ENCODE measurements around the gene UBL4A. TPM values are rescaled to one million over a fixed set of nuclear protein-coding genes. Genes with fewer than 3 reads are reported as not detected.

UBL4A gene
- total RNA-seq, 1 donor from 2014 or later, result 35.0 TPM

DNA sequence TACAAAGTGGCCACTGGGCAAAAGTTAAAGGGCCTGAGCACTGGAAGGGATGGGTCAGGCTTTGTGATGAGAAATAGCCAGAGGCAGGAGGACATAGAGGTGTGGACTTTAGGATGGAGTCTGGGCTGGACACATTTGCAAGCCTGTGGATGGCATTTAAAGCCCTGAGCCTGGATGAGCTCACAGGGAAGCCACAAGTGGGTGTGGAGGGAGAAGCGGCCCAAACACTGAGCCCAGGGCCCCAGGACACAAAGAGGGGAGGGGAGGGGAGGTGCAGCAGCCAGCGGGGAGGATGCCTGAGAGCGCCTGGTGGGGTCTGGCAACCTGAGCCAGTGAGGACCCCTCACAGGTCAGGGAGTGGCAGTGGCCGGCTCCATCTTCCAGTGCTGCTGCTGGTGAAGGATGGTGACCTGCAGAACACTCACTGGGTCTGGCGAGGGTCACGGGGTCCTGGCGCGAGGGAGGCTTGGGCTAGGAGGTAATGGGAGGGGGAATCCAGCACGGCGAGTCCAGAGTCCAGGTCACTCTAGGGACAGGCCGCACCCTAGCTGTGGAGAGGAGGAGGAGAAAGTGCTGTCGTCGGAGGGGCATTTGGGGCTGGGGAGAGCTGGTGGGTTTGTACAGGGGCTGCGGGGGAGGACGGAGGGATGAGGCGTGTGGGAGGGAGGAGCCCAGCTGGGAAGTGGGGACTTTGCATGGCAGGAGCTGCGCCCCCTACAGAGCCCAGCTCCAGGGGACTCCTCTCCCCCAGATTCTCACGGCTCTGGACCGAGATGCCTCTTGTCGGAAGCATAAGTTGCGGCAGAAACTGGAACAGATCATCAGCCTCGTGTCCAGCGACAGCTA, 14.4 kb downstream of the UBL4A start:
- Histone ChIP-seq H3K9me3 (ENCODE audit: control insufficient read depth in 3 of 3, low read length in 3 of 3) (no peaks in the 10 kb centered on the region), H3K9ac (ENCODE audit: low read depth in 1 of 3, low read length in 3 of 3) (no peak overlapping the region), H3K36me3 (ENCODE audit: control insufficient read depth in 3 of 3, insufficient read depth in 3 of 3, low read length in 3 of 3) (peaks cover 0 to 14% (median 11%) of the 10 kb centered on the region in 3 donors), H3K27me3 (ENCODE audit: control insufficient read depth in 3 of 3, insufficient read depth in 3 of 3, low read length in 3 of 3) (no peaks in the 10 kb centered on the region), H3K4me3 (ENCODE audit: low read length in 3 of 3) (no peak overlapping the region), H3K27ac (ENCODE audit: low read depth, low read length) (no peak overlapping the region), H3K4me1 (ENCODE audit: control insufficient read depth in 3 of 3, insufficient read depth in 3 of 3, low read length in 3 of 3) (no peaks in the 10 kb centered on the region)

- Histone ChIP-seq H3K27me3 (ENCODE audit: control insufficient read depth in 3 of 3, insufficient read depth in 3 of 3, low read length in 3 of 3) (no peaks in the 10 kb centered on the region), H3K27ac (ENCODE audit: low read depth, low read length) (no peak overlapping the region), H3K9ac (ENCODE audit: low read depth in 1 of 3, low read length in 3 of 3) (no peak overlapping the region), H3K36me3 (ENCODE audit: control insufficient read depth in 3 of 3, insufficient read depth in 3 of 3, low read length in 3 of 3) (peaks cover 0 to 14% (median 11%) of the 10 kb centered on the region in 3 donors), H3K4me1 (ENCODE audit: control insufficient read depth in 3 of 3, insufficient read depth in 3 of 3, low read length in 3 of 3) (no peaks in the 10 kb centered on the region), H3K9me3 (ENCODE audit: control insufficient read depth in 3 of 3, low read length in 3 of 3) (no peaks in the 10 kb centered on the region), H3K4me3 (ENCODE audit: low read length in 3 of 3) (no peak overlapping the region)
These were observed 15.4 kb downstream of the UBL4A start for GRCh38 chrX:154470914-154471568.

- H3K9me3 ChIP-seq (ENCODE audit: control insufficient read depth in 3 of 3, low read length in 3 of 3), result no peaks in the 10 kb centered on the region
- H3K27me3 ChIP-seq (ENCODE audit: control insufficient read depth in 3 of 3, insufficient read depth in 3 of 3, low read length in 3 of 3), result no peaks in the 10 kb centered on the region
- H3K36me3 ChIP-seq (ENCODE audit: control insufficient read depth in 3 of 3, insufficient read depth in 3 of 3, low read length in 3 of 3), result peaks cover 2 to 14% (median 11%) of the 10 kb centered on the region in 3 donors
- H3K4me1 ChIP-seq (ENCODE audit: control insufficient read depth in 3 of 3, insufficient read depth in 3 of 3, low read length in 3 of 3), result no peaks in the 10 kb centered on the region
- H3K9ac ChIP-seq (ENCODE audit: low read depth in 1 of 3, low read length in 3 of 3), result no peak overlapping the region
- no peak overlapping the region for H3K27ac ChIP-seq (ENCODE audit: low read depth, low read length)
- no peak overlapping the region for H3K4me3 ChIP-seq (ENCODE audit: low read length in 3 of 3)
These were observed 16.0 kb downstream of the UBL4A start for GRCh38 chrX:154470434-154470833.

DNA sequence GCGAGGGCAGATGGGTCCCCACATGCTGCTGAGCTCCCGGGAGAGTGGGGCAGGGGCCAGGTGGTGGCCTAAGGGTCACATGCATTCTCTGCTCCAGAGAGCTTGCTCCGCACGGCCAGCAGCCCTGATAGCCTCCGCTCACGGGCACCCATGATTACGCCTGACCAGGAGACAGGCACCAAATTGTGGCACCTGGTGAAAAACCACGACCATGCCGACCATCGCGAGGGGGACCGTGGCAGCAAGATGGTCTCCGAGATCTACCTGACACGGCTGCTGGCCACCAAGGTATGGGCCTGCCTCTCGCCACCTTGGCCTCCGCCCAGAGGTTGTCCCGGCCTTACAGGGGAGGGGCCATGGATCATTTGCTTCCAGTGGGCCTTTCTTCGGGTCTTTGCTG, 16.5 kb downstream of the UBL4A start:
- no peak overlapping the region for H3K27ac ChIP-seq (ENCODE audit: low read depth, low read length)
- H3K9ac ChIP-seq (ENCODE audit: low read depth in 1 of 3, low read length in 3 of 3), result no peak overlapping the region
- H3K9me3 ChIP-seq (ENCODE audit: control insufficient read depth in 3 of 3, low read length in 3 of 3), result no peaks in the 10 kb centered on the region
- H3K27me3 ChIP-seq (ENCODE audit: control insufficient read depth in 3 of 3, insufficient read depth in 3 of 3, low read length in 3 of 3), result no peaks in the 10 kb centered on the region
- H3K4me1 ChIP-seq (ENCODE audit: control insufficient read depth in 3 of 3, insufficient read depth in 3 of 3, low read length in 3 of 3), result no peaks in the 10 kb centered on the region
- peaks cover 3 to 14% (median 11%) of the 10 kb centered on the region in 3 donors for H3K36me3 ChIP-seq (ENCODE audit: control insufficient read depth in 3 of 3, insufficient read depth in 3 of 3, low read length in 3 of 3)
- no peak overlapping the region for H3K4me3 ChIP-seq (ENCODE audit: low read length in 3 of 3)

- no peak overlapping the region for H3K4me3 ChIP-seq (ENCODE audit: low read length in 3 of 3)
- no peaks in the 10 kb centered on the region for H3K4me1 ChIP-seq (ENCODE audit: control insufficient read depth in 3 of 3, insufficient read depth in 3 of 3, low read length in 3 of 3)
- H3K9me3 ChIP-seq (ENCODE audit: control insufficient read depth in 3 of 3, low read length in 3 of 3), result no peaks in the 10 kb centered on the region
- no peak overlapping the region for H3K9ac ChIP-seq (ENCODE audit: low read depth in 1 of 3, low read length in 3 of 3)
- H3K27ac ChIP-seq (ENCODE audit: low read depth, low read length), result no peak overlapping the region
- peaks cover 3 to 14% (median 11%) of the 10 kb centered on the region in 3 donors for H3K36me3 ChIP-seq (ENCODE audit: control insufficient read depth in 3 of 3, insufficient read depth in 3 of 3, low read length in 3 of 3)
- H3K27me3 ChIP-seq (ENCODE audit: control insufficient read depth in 3 of 3, insufficient read depth in 3 of 3, low read length in 3 of 3), result no peaks in the 10 kb centered on the region
These were observed 17.3 kb downstream of the UBL4A start for GRCh38 chrX:154469114-154469513.

DNA sequence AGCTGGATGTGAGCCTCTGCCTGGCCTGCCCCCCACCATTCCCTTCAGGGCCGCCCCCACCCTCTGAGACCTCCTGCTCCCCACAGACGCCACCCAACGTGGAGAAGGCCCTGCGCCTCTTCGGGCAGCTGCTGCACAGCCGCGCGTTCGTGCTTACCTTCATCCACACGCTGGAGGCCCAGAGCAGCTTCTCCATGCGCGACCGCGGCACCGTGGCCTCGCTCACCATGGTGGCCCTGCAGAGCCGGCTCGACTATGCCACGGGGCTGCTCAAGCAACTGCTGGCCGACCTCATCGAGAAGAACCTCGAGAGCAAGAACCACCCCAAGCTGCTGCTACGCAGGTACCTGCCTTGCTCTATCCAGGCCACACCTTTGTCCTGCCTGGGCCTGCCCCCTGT, 18.2 kb downstream of the UBL4A start:
- Histone ChIP-seq H3K9me3 (ENCODE audit: control insufficient read depth in 3 of 3, low read length in 3 of 3) (no peaks in the 10 kb centered on the region), H3K4me1 (ENCODE audit: control insufficient read depth in 3 of 3, insufficient read depth in 3 of 3, low read length in 3 of 3) (no peaks in the 10 kb centered on the region), H3K36me3 (ENCODE audit: control insufficient read depth in 3 of 3, insufficient read depth in 3 of 3, low read length in 3 of 3) (peaks cover 3 to 14% (median 11%) of the 10 kb centered on the region in 3 donors), H3K4me3 (ENCODE audit: low read length in 3 of 3) (no peak overlapping the region), H3K27ac (ENCODE audit: low read depth, low read length) (no peak overlapping the region), H3K27me3 (ENCODE audit: control insufficient read depth in 3 of 3, insufficient read depth in 3 of 3, low read length in 3 of 3) (no peaks in the 10 kb centered on the region), H3K9ac (ENCODE audit: low read depth in 1 of 3, low read length in 3 of 3) (no peak overlapping the region)

- Histone ChIP-seq H3K4me3 (ENCODE audit: low read length in 3 of 3) (no peak overlapping the region), H3K9me3 (ENCODE audit: control insufficient read depth in 3 of 3, low read length in 3 of 3) (no peaks in the 10 kb centered on the region), H3K27me3 (ENCODE audit: control insufficient read depth in 3 of 3, insufficient read depth in 3 of 3, low read length in 3 of 3) (no peaks in the 10 kb centered on the region), H3K4me1 (ENCODE audit: control insufficient read depth in 3 of 3, insufficient read depth in 3 of 3, low read length in 3 of 3) (no peaks in the 10 kb centered on the region), H3K36me3 (ENCODE audit: control insufficient read depth in 3 of 3, insufficient read depth in 3 of 3, low read length in 3 of 3) (peaks cover 3 to 14% (median 11%) of the 10 kb centered on the region in 3 donors), H3K27ac (ENCODE audit: low read depth, low read length) (no peak overlapping the region), H3K9ac (ENCODE audit: low read depth in 1 of 3, low read length in 3 of 3) (no peak overlapping the region)
These were observed 18.9 kb downstream of the UBL4A start for GRCh38 chrX:154467556-154467955.

- H3K9ac ChIP-seq (ENCODE audit: low read depth in 1 of 3, low read length in 3 of 3), result no peak overlapping the region
- H3K27me3 ChIP-seq (ENCODE audit: control insufficient read depth in 3 of 3, insufficient read depth in 3 of 3, low read length in 3 of 3), result no peaks in the 10 kb centered on the region
- H3K4me3 ChIP-seq (ENCODE audit: low read length in 3 of 3), result no peak overlapping the region
- no peak overlapping the region for H3K27ac ChIP-seq (ENCODE audit: low read depth, low read length)
- no peaks in the 10 kb centered on the region for H3K4me1 ChIP-seq (ENCODE audit: control insufficient read depth in 3 of 3, insufficient read depth in 3 of 3, low read length in 3 of 3)
- H3K36me3 ChIP-seq (ENCODE audit: control insufficient read depth in 3 of 3, insufficient read depth in 3 of 3, low read length in 3 of 3), result peaks cover 3 to 14% (median 11%) of the 10 kb centered on the region in 3 donors
- no peaks in the 10 kb centered on the region for H3K9me3 ChIP-seq (ENCODE audit: control insufficient read depth in 3 of 3, low read length in 3 of 3)
These were observed 19.5 kb downstream of the UBL4A start for GRCh38 chrX:154466907-154467306.

GRCh38 chrX:154466036-154466435, 20.4 kb downstream of the UBL4A start:
- Histone ChIP-seq H3K27me3 (ENCODE audit: control insufficient read depth in 3 of 3, insufficient read depth in 3 of 3, low read length in 3 of 3) (no peaks in the 10 kb centered on the region), H3K9me3 (ENCODE audit: control insufficient read depth in 3 of 3, low read length in 3 of 3) (no peaks in the 10 kb centered on the region), H3K4me1 (ENCODE audit: control insufficient read depth in 3 of 3, insufficient read depth in 3 of 3, low read length in 3 of 3) (no peaks in the 10 kb centered on the region), H3K36me3 (ENCODE audit: control insufficient read depth in 3 of 3, insufficient read depth in 3 of 3, low read length in 3 of 3) (peaks cover 3 to 10% (median 5%) of the 10 kb centered on the region in 3 donors), H3K27ac (ENCODE audit: low read depth, low read length) (no peak overlapping the region), H3K4me3 (ENCODE audit: low read length in 3 of 3) (no peak overlapping the region), H3K9ac (ENCODE audit: low read depth in 1 of 3, low read length in 3 of 3) (no peak overlapping the region)

- H3K4me1 ChIP-seq (ENCODE audit: control insufficient read depth in 3 of 3, insufficient read depth in 3 of 3, low read length in 3 of 3), result no peaks in the 10 kb centered on the region
- H3K4me3 ChIP-seq (ENCODE audit: low read length in 3 of 3), result no peak overlapping the region
- no peak overlapping the region for H3K27ac ChIP-seq (ENCODE audit: low read depth, low read length)
- peaks cover 1 to 9% (median 3%) of the 10 kb centered on the region in 3 donors for H3K36me3 ChIP-seq (ENCODE audit: control insufficient read depth in 3 of 3, insufficient read depth in 3 of 3, low read length in 3 of 3)
- H3K27me3 ChIP-seq (ENCODE audit: control insufficient read depth in 3 of 3, insufficient read depth in 3 of 3, low read length in 3 of 3), result no peaks in the 10 kb centered on the region
- no peak overlapping the region for H3K9ac ChIP-seq (ENCODE audit: low read depth in 1 of 3, low read length in 3 of 3)
- no peaks in the 10 kb centered on the region for H3K9me3 ChIP-seq (ENCODE audit: control insufficient read depth in 3 of 3, low read length in 3 of 3)
These were observed 20.8 kb downstream of the UBL4A start for GRCh38 chrX:154465601-154466000.

Data from skeletal muscle tissue (tissue), 4 donors.